HEK293 (cell line): ENCODE measurements around the gene OR6X1.

ENCODE experiments used
- CTCF ChIA-PET: fragments of 350-600 bp; formaldehyde crosslinking; extraction: SDS; loops from one replicate; lab custom pipeline; 2021; ENCODE audit warnings: antibody characterized with exemption; lab: Yijun Ruan, JAX
- POLR2A ChIA-PET: fragments of 300-600 bp; formaldehyde crosslinking; extraction: SDS; loops from one replicate; lab custom pipeline; 2020; ENCODE audit warnings: antibody characterized with exemption, inconsistent platforms; lab: Yijun Ruan, JAX
- H3K27ac ChIP-seq: fragments of 200-500 bp; sonication (Bioruptor generic); 2 replicates; pipeline ENCODE4 v1.5.1; 2014; ENCODE audit warnings: low read depth, low read length, control low read depth, inconsistent platforms; ENCODE audit errors: extremely low read depth
- H3K36me3 ChIP-seq, 2 experiments: fragments of 200-500 bp in 1 of 2; sonication (Bioruptor generic) in 1 of 2; 1 replicate in 1 of 2; 2 replicates in 1 of 2; pipeline ENCODE4 v1.5.1; 2014 to 2017; ENCODE audit warnings: inconsistent platforms in 2 of 2, low read length in 2 of 2; ENCODE audit not compliant: control insufficient read depth in 2 of 2, insufficient read depth in 1 of 2
- H3K4me1 ChIP-seq: fragments of 200-500 bp; sonication (Bioruptor generic); 2 replicates; pipeline ENCODE4 v1.5.1; 2014; ENCODE audit warnings: mild to moderate bottlenecking, low read length, inconsistent platforms; ENCODE audit not compliant: control insufficient read depth, insufficient read depth
- H3K4me3 ChIP-seq: 2 replicates; pipeline ENCODE4 v1.5.1; 2011; ENCODE audit warnings: low read depth, mild to moderate bottlenecking, control low read depth, low read length, moderate library complexity
- H3K9me3 ChIP-seq: fragments of 200-500 bp; sonication (Bioruptor generic); 2 replicates; pipeline ENCODE4 v1.5.1; 2014; ENCODE audit warnings: low read depth, low read length, inconsistent platforms; ENCODE audit not compliant: control insufficient read depth, insufficient read depth
- GFI1B ChIP-seq: fragments of 450-650 bp; formaldehyde crosslinking; IDR thresholded peaks from 2 replicates; pipeline ENCODE4 v1.5.1; 2016; ENCODE audit warnings: missing biosample characterization, missing genetic modification characterization
- KLF1 ChIP-seq: fragments of 450-650 bp; formaldehyde crosslinking; IDR thresholded peaks from 2 replicates; pipeline ENCODE4 v1.5.1; 2016; ENCODE audit warnings: missing biosample characterization, missing genetic modification characterization
- OSR2 ChIP-seq: fragments of 450-650 bp; formaldehyde crosslinking; IDR thresholded peaks from 2 replicates; pipeline ENCODE4 v1.5.1; 2016; ENCODE audit warnings: missing biosample characterization, missing genetic modification characterization
- SETDB1 ChIP-seq: IDR thresholded peaks from one replicate; pipeline ENCODE4 v1.6.1; 2017; ENCODE audit warnings: mild to moderate bottlenecking, low read length, moderate library complexity, mixed read lengths; ENCODE audit not compliant: insufficient read length
- WT1 ChIP-seq: fragments of 450-650 bp; formaldehyde crosslinking; IDR thresholded peaks from 2 replicates; pipeline ENCODE4 v1.5.1; 2016; ENCODE audit warnings: missing biosample characterization, missing genetic modification characterization
- ZBTB10 ChIP-seq: fragments of 450-650 bp; formaldehyde crosslinking; IDR thresholded peaks from 2 replicates; pipeline ENCODE4 v1.5.1; 2016; ENCODE audit warnings: missing biosample characterization, missing genetic modification characterization
- ZBTB11 ChIP-seq: fragments of 450-650 bp; formaldehyde crosslinking; conservative IDR thresholded peaks from 2 replicates; pipeline ENCODE4 v1.5.1; 2016; ENCODE audit warnings: low read depth, missing biosample characterization, missing genetic modification characterization
- ZNF248 ChIP-seq: fragments of 450-650 bp; formaldehyde crosslinking; IDR thresholded peaks from 2 replicates; pipeline ENCODE4 v1.5.1; 2017; ENCODE audit warnings: missing biosample characterization, missing genetic modification characterization
- ZNF311 ChIP-seq: fragments of 450-650 bp; formaldehyde crosslinking; IDR thresholded peaks from 2 replicates; pipeline ENCODE4 v1.5.1; 2017; ENCODE audit warnings: missing biosample characterization, missing genetic modification characterization, borderline replicate concordance
- ZNF37A ChIP-seq: fragments of 450-650 bp; IDR thresholded peaks from 2 replicates; pipeline ENCODE4 v1.5.1; 2018; ENCODE audit warnings: missing biosample characterization, missing genetic modification characterization
- ZNF433 ChIP-seq: fragments of 450-650 bp; formaldehyde crosslinking; IDR thresholded peaks from 2 replicates; pipeline ENCODE4 v1.5.1; 2016; ENCODE audit warnings: missing biosample characterization, missing genetic modification characterization, low read depth
- ZNF501 ChIP-seq: fragments of 450-650 bp; formaldehyde crosslinking; IDR thresholded peaks from 2 replicates; pipeline ENCODE4 v1.5.1; 2016; ENCODE audit warnings: missing biosample characterization, missing genetic modification characterization
- ZNF596 ChIP-seq: fragments of 450-650 bp; IDR thresholded peaks from 2 replicates; pipeline ENCODE4 v1.5.0; 2018; ENCODE audit warnings: missing biosample characterization, mild to moderate bottlenecking, missing genetic modification characterization, moderate library complexity
- ZNF600 ChIP-seq: fragments of 450-650 bp; formaldehyde crosslinking; IDR thresholded peaks from 2 replicates; pipeline ENCODE4 v1.5.1; 2016; ENCODE audit warnings: missing biosample characterization, missing genetic modification characterization
- ZNF621 ChIP-seq: fragments of 450-650 bp; formaldehyde crosslinking; IDR thresholded peaks from 2 replicates; pipeline ENCODE4 v1.5.1; 2017; ENCODE audit warnings: missing biosample characterization, missing genetic modification characterization
- ZNF639 ChIP-seq: fragments of 450-650 bp; formaldehyde crosslinking; IDR thresholded peaks from 2 replicates; pipeline ENCODE4 v1.5.1; 2016; ENCODE audit warnings: missing biosample characterization, missing genetic modification characterization
- ZNF704 ChIP-seq: fragments of 450-650 bp; formaldehyde crosslinking; IDR thresholded peaks from 2 replicates; pipeline ENCODE4 v1.5.1; 2016; ENCODE audit warnings: missing biosample characterization, missing genetic modification characterization
- ZNF792 ChIP-seq: fragments of 450-650 bp; formaldehyde crosslinking; IDR thresholded peaks from 2 replicates; pipeline ENCODE4 v1.5.1; 2016; ENCODE audit warnings: missing biosample characterization, missing genetic modification characterization
- ZSCAN30 ChIP-seq: fragments of 450-650 bp; IDR thresholded peaks from 2 replicates; pipeline ENCODE4 v1.5.1; 2018; ENCODE audit warnings: missing biosample characterization, mild to moderate bottlenecking, missing genetic modification characterization, moderate library complexity
- TF ChIP-seq, protein P1 (sequence below): fragments of 450-650 bp; formaldehyde crosslinking; IDR thresholded peaks from 2 replicates; pipeline ENCODE4 v1.5.1; 2017; ENCODE audit warnings: missing biosample characterization, missing genetic modification characterization
- TF ChIP-seq, protein P2 (sequence below): fragments of 450-650 bp; formaldehyde crosslinking; IDR thresholded peaks from 2 replicates; pipeline ENCODE4 v1.5.1; 2017; ENCODE audit warnings: missing biosample characterization, mild to moderate bottlenecking, missing genetic modification characterization, moderate library complexity

Gene OR6X1

GRCh38 chr11:123725995-123726655, 28.2 kb downstream of the OR6X1 start:
- peaks cover 10 to 69% of the 10 kb centered on the region in 2 experiments; a peak in 2 of 3 replicates for H3K36me3 ChIP-seq

DNA sequence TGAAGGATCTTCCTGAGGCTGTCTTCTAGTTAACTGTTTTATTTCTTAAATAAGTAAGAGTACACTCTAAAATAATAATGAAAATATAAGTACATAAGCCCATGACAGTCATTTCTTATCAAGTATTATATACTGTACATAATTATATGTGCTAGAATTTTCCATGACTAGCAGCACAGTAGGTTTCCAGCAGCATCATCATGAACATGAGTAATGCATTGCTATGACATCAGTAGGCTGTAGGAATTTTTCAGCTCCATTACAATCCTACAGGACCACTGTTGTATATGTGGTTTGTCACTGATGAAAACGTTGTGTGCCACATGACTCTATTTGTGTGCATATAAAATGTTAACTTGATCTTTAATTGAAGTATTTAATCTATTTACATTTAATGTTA, 34.9 kb downstream of the OR6X1 start:
- CTCF ChIA-PET, result interaction anchor here (0.9 to 2.2 kb wide), 4 partner anchors 8 to 78 kb away, joined by 4 to 23 read pairs (median 6); no protein-coding TSS in a partner anchor
- POLR2A ChIA-PET, result no interaction called here
- TF ChIP-seq, protein P1, sequence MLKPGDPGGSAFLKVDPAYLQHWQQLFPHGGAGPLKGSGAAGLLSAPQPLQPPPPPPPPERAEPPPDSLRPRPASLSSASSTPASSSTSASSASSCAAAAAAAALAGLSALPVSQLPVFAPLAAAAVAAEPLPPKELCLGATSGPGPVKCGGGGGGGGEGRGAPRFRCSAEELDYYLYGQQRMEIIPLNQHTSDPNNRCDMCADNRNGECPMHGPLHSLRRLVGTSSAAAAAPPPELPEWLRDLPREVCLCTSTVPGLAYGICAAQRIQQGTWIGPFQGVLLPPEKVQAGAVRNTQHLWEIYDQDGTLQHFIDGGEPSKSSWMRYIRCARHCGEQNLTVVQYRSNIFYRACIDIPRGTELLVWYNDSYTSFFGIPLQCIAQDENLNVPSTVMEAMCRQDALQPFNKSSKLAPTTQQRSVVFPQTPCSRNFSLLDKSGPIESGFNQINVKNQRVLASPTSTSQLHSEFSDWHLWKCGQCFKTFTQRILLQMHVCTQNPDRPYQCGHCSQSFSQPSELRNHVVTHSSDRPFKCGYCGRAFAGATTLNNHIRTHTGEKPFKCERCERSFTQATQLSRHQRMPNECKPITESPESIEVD (tag by site-specific recombination), result no peak
- no peak for TF ChIP-seq ZNF37A (tag by site-specific recombination)
- no peak for TF ChIP-seq ZBTB10 (tag by site-specific recombination)
- TF ChIP-seq ZNF501 (tag by site-specific recombination), result no peak
- no peak for TF ChIP-seq ZNF639 (tag by site-specific recombination)
- no peak for TF ChIP-seq GFI1B (tag by site-specific recombination)
- TF ChIP-seq ZNF248, result no peak
- no peak for TF ChIP-seq ZNF596
- TF ChIP-seq ZNF704 (tag by site-specific recombination), result no peak
- no peak for TF ChIP-seq WT1 (tag by site-specific recombination)
- TF ChIP-seq ZNF600 (tag by site-specific recombination), result no peak
- no peak for TF ChIP-seq KLF1 (tag by site-specific recombination)
- peaks cover 0 to 2% of the 10 kb centered on the region in 2 experiments; a peak in 1 of 3 replicates for H3K36me3 ChIP-seq
- no peaks in the 10 kb centered on the region for H3K4me1 ChIP-seq
- H3K27ac ChIP-seq, result no peak overlapping the region
- no peak overlapping the region for H3K4me3 ChIP-seq
- H3K9me3 ChIP-seq, result no peaks in the 10 kb centered on the region

More at GRCh38 chr11:123725995-123726655, 28.2 kb downstream of the OR6X1 start:
- Histone ChIP-seq H3K27ac (no peak overlapping the region), H3K4me3 (no peak overlapping the region), H3K9me3 (no peaks in the 10 kb centered on the region), H3K4me1 (no peaks in the 10 kb centered on the region)
- ChIA-PET POLR2A (no interaction called here), CTCF (interaction anchor here (0.6 kb wide), 1 partner anchor 1064 kb away, joined by 5 read pairs; no protein-coding TSS in a partner anchor)
- no peak for TF ChIP-seq ZBTB11
- TF ChIP-seq ZNF433, result no peak
- peak; percentile 57 for TF ChIP-seq SETDB1
- TF ChIP-seq, protein P2, sequence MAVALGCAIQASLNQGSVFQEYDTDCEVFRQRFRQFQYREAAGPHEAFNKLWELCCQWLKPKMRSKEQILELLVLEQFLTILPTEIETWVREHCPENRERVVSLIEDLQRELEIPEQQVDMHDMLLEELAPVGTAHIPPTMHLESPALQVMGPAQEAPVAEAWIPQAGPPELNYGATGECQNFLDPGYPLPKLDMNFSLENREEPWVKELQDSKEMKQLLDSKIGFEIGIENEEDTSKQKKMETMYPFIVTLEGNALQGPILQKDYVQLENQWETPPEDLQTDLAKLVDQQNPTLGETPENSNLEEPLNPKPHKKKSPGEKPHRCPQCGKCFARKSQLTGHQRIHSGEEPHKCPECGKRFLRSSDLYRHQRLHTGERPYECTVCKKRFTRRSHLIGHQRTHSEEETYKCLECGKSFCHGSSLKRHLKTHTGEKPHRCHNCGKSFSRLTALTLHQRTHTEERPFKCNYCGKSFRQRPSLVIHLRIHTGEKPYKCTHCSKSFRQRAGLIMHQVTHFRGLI (tag by site-specific recombination), result no peak
- TF ChIP-seq ZNF621, result no peak
- no peak for TF ChIP-seq ZNF311 (tag by site-specific recombination)
- no peak for TF ChIP-seq ZSCAN30 (tag by site-specific recombination)
- TF ChIP-seq ZNF792 (tag by site-specific recombination), result no peak
- no peak for TF ChIP-seq OSR2 (tag by site-specific recombination)
